ENCODE data around the gene HMG20A.

The HMG20A gene

GRCh38 chr15:77502379-77503095 is 81.8 kb downstream of the HMG20A start:
- Histone ChIP-seq H3K9ac (ENCODE audit: low read depth, low read length, poor library complexity, severe bottlenecking) (no peak overlapping the region), H3F3A (ENCODE audit: low read depth) (no peaks in the 10 kb centered on the region), H3K4me2 (ENCODE audit: low read depth, low read length, poor library complexity, severe bottlenecking) (no peak overlapping the region), H3K79me2 (ENCODE audit: insufficient read depth, low read length) (no peaks in the 10 kb centered on the region), H2AFZ (ENCODE audit: low read length) (no peak overlapping the region), H3K9me3 (ENCODE audit: insufficient read depth, low read depth, low read length) (no peaks in the 10 kb centered on the region), H3K4me3 (ENCODE audit: low read length, poor library complexity, severe bottlenecking) (no peak overlapping the region), H3K4me1 (ENCODE audit: insufficient read depth, low read length, poor library complexity, severe bottlenecking) (peaks cover 2% of the 10 kb centered on the region), H3K36me3 (ENCODE audit: insufficient read depth, low read length) (no peaks in the 10 kb centered on the region), H4K20me1 (ENCODE audit: insufficient read depth, low read length, poor library complexity, severe bottlenecking) (no peaks in the 10 kb centered on the region), H3K9me2 (replicated peaks; ENCODE audit: low read depth, low read length) (no peaks in the 10 kb centered on the region), H3K27me3 (ENCODE audit: insufficient read depth, low read length, poor library complexity, severe bottlenecking) (no peaks in the 10 kb centered on the region)
- no peak for TF ChIP-seq CTCF (conservative IDR thresholded peaks at IDR 0.05; ENCODE audit: low read length)
- TF ChIP-seq EZH2phosphoT487 (IDR thresholded peaks at IDR 0.05; ENCODE audit: borderline replicate concordance), result no peak

- no peaks in the 10 kb centered on the region for H4K20me1 ChIP-seq (ENCODE audit: insufficient read depth, low read length, poor library complexity, severe bottlenecking)
- no peak overlapping the region for H3K4me2 ChIP-seq (ENCODE audit: low read depth, low read length, poor library complexity, severe bottlenecking)
- no peak overlapping the region for H2AFZ ChIP-seq (ENCODE audit: low read length)
- no peaks in the 10 kb centered on the region for H3F3A ChIP-seq (ENCODE audit: low read depth)
- no peak overlapping the region for H3K9ac ChIP-seq (ENCODE audit: low read depth, low read length, poor library complexity, severe bottlenecking)
- no peaks in the 10 kb centered on the region for H3K79me2 ChIP-seq (ENCODE audit: insufficient read depth, low read length)
- no peaks in the 10 kb centered on the region for H3K27me3 ChIP-seq (ENCODE audit: insufficient read depth, low read length, poor library complexity, severe bottlenecking)
- H3K4me3 ChIP-seq (ENCODE audit: low read length, poor library complexity, severe bottlenecking), result no peak overlapping the region
- H3K9me3 ChIP-seq (ENCODE audit: insufficient read depth, low read depth, low read length), result no peaks in the 10 kb centered on the region
- H3K4me1 ChIP-seq (ENCODE audit: insufficient read depth, low read length, poor library complexity, severe bottlenecking), result peaks cover 9% of the 10 kb centered on the region
- H3K9me2 ChIP-seq (replicated peaks; ENCODE audit: low read depth, low read length), result no peaks in the 10 kb centered on the region
- TF ChIP-seq CTCF (conservative IDR thresholded peaks at IDR 0.05; ENCODE audit: low read length) (no peak), EZH2phosphoT487 (IDR thresholded peaks at IDR 0.05; ENCODE audit: borderline replicate concordance) (no peak)
- H3K36me3 ChIP-seq (ENCODE audit: insufficient read depth, low read length), result no peaks in the 10 kb centered on the region
Measured at GRCh38 chr15:77503240-77503639, 82.6 kb downstream of the HMG20A start.

- Histone ChIP-seq H3K9me2 (replicated peaks; ENCODE audit: low read depth, low read length) (no peaks in the 10 kb centered on the region), H3K9me3 (ENCODE audit: insufficient read depth, low read depth, low read length) (no peaks in the 10 kb centered on the region), H3K27me3 (ENCODE audit: insufficient read depth, low read length, poor library complexity, severe bottlenecking) (no peaks in the 10 kb centered on the region), H3K79me2 (ENCODE audit: insufficient read depth, low read length) (no peaks in the 10 kb centered on the region), H3K9ac (ENCODE audit: low read depth, low read length, poor library complexity, severe bottlenecking) (no peak overlapping the region), H3K4me2 (ENCODE audit: low read depth, low read length, poor library complexity, severe bottlenecking) (no peak overlapping the region), H3K4me3 (ENCODE audit: low read length, poor library complexity, severe bottlenecking) (no peak overlapping the region), H3K4me1 (ENCODE audit: insufficient read depth, low read length, poor library complexity, severe bottlenecking) (peaks cover 14% of the 10 kb centered on the region), H3F3A (ENCODE audit: low read depth) (no peaks in the 10 kb centered on the region), H3K36me3 (ENCODE audit: insufficient read depth, low read length) (no peaks in the 10 kb centered on the region), H4K20me1 (ENCODE audit: insufficient read depth, low read length, poor library complexity, severe bottlenecking) (no peaks in the 10 kb centered on the region), H2AFZ (ENCODE audit: low read length) (no peak overlapping the region)
- TF ChIP-seq EZH2phosphoT487 (IDR thresholded peaks at IDR 0.05; ENCODE audit: borderline replicate concordance) (no peak), CTCF (conservative IDR thresholded peaks at IDR 0.05; ENCODE audit: low read length) (no peak)
Measured at GRCh38 chr15:77503764-77504163, 83.1 kb downstream of the HMG20A start.
